ENCODE data around the gene RALB. TPM values are rescaled to one million over a fixed set of nuclear protein-coding genes. Genes with fewer than 3 reads are reported as not detected.
A peak's percentile ranks its signal among the peaks of the same experiment; 100 is the strongest.

The RALB gene
- total and polyA plus RNA-seq, 7 donors: 25.6 to 72.3 (median 38.1) TPM

DNA sequence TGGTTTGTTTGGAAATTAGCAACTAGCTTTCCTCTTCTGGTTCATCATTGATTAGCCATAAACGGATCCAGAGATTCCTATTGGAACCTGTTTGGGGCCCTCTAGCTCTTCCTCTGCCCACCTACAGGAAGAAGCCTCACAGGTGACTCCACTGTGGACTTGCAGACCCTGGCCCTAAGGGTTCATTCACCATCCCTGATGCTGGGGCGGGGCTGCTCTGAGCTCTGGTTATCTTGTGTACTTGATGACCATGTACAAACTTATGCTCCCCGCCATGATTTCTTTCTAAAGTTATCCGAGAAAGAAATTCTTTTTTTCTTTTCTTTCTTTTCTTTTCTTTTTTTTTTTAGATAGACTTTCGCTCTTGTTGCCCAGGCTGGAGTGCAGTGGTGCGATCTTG lies 59.4 kb downstream of the RALB start:
- no peaks in the 10 kb centered on the region for H3K36me3 ChIP-seq (ENCODE audit: insufficient read depth in 1 of 2, low read depth in 1 of 2)
- DNase-seq (no peak), ATAC-seq (no peak)
- no peak overlapping the region for H3K4me3 ChIP-seq
- WGBS, 3 donors: 77 to 94% (median 92%) methylated on average over 6 of the region's 6 CpGs
- H3K9me3 ChIP-seq: no peaks in the 10 kb centered on the region
- intact Hi-C loops (cut with DNase I): loop anchor here in 1 of 2 donors (5.0 to 10.0 kb wide), 2 partner anchors 60 to 207 kb away; partner anchors contain the start of gene RALB
- no peak overlapping the region for H3K27ac ChIP-seq
- TF ChIP-seq, protein P1, sequence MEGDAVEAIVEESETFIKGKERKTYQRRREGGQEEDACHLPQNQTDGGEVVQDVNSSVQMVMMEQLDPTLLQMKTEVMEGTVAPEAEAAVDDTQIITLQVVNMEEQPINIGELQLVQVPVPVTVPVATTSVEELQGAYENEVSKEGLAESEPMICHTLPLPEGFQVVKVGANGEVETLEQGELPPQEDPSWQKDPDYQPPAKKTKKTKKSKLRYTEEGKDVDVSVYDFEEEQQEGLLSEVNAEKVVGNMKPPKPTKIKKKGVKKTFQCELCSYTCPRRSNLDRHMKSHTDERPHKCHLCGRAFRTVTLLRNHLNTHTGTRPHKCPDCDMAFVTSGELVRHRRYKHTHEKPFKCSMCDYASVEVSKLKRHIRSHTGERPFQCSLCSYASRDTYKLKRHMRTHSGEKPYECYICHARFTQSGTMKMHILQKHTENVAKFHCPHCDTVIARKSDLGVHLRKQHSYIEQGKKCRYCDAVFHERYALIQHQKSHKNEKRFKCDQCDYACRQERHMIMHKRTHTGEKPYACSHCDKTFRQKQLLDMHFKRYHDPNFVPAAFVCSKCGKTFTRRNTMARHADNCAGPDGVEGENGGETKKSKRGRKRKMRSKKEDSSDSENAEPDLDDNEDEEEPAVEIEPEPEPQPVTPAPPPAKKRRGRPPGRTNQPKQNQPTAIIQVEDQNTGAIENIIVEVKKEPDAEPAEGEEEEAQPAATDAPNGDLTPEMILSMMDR (IDR thresholded peaks at IDR 0.05): no peak
- peaks cover 7% of the 10 kb centered on the region for H3K4me1 ChIP-seq
- H3K27me3 ChIP-seq (ENCODE audit: insufficient read depth in 3 of 3, low read length in 2 of 3): no peaks in the 10 kb centered on the region

DNA sequence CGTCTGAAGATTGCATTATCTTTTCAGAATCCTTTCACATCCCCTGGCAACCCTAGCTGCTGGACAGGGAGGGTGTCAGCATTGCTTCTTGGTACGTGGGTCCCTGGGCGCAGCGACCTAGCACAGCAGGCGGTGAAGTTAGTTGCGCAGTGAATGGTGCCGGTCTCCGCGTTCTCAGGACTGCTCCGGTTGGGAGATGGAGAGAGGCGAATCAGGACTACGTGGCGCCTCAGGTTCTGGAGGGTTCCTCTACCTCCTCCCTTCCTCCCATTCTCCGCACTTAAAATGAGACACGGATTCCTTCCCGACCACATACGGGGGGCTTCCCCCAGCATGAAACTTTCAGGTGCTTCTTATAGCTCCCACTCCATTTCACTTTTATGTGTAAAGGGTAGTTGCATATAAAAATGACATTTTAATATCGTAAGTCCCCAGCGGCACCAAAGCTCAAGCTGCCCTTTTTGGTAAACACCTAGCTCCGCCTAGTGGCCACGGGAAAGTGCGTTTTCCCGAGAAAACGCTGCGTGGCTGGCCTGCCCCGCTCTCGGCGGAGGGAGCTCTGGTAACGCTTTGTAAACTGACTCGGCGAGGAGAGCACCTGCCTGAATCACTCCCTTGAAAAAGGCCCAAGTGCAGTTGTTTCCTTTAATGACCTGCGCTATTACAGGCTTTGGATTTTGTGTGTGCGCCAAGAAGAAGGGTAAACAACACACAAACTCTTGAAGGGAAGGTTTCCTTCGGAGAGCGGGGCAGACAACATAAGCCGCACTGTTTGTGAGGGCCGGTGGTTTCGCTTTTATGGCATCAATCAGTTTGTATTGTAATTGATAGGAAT lies 60.4 kb downstream of the RALB start:
- 3 to 6% (median 3%) methylated on average over 36 to 38 of the region's 38 CpGs for WGBS, 3 donors
- peak; percentile 80 to 93 (median 89) for ATAC-seq
- no peaks in the 10 kb centered on the region for H3K27me3 ChIP-seq (ENCODE audit: insufficient read depth in 3 of 3, low read length in 2 of 3)
- TF ChIP-seq, protein P1 (IDR thresholded peaks at IDR 0.05): peak; percentile 82
- peak overlapping the region; percentile 11 for H3K27ac ChIP-seq
- intact Hi-C loops (cut with DNase I): loop anchor here in 1 of 2 donors (1.0 to 10.0 kb wide), 3 partner anchors 61 to 208 kb away; partner anchors contain the start of gene RALB
- peaks cover 7% of the 10 kb centered on the region for H3K4me1 ChIP-seq
- no peaks in the 10 kb centered on the region for H3K36me3 ChIP-seq (ENCODE audit: insufficient read depth in 1 of 2, low read depth in 1 of 2)
- peak overlapping the region; percentile 60 for H3K4me3 ChIP-seq
- peak; percentile 80 to 88 for DNase-seq
- no peaks in the 10 kb centered on the region for H3K9me3 ChIP-seq

DNA sequence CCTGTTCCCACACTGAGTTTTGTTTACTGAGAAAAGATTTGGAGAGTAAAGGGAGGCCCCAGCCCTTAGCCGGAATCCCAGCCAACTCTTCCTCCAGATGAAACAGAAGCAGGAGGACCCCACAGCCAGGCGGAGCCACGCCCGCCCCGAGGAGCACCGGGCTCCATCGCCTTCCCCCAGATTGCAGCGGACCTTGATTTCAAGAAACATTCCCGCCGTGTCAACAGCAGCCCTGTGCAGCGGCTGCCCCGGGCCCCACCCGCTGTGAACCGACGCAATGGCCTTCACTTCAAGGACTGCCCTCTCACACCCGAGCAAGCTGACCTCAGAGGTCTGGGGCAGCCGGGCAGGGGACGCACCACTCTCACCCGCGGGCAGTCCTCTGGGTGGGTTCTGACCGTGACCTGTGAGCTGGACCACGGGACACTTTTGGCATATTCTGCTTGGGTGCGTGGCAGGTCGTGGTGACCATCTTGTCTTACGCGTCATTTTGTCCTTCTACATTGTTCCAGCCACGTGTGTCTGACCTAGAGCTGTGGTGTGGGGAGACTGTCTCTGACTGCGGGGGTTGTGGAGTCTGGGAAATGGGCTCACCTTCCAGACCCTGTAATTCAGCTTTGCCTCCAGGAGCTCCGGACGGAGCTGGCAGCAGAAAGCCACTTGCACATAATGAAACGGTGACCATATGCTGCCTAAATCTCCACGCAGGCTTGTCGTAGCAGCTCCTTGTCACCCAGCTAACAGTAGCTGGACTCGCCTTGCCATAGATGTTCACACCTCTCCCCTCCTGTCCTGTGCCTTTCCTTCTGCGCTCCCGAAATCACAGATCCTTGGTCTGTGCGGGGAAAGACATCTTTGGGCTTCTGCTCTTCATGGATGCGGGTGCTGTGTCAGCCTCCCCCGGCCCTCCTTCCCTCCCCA lies 61.3 kb downstream of the RALB start:
- H3K4me1 ChIP-seq: peaks cover 7% of the 10 kb centered on the region
- H3K9me3 ChIP-seq: no peaks in the 10 kb centered on the region
- peak; percentile 17 to 51 (median 26) for ATAC-seq
- H3K27me3 ChIP-seq (ENCODE audit: insufficient read depth in 3 of 3, low read length in 2 of 3): no peaks in the 10 kb centered on the region
- H3K27ac ChIP-seq: peak overlapping the region; percentile 11
- DNase-seq: no peak
- TF ChIP-seq, protein P1 (IDR thresholded peaks at IDR 0.05): no peak
- 68 to 76% (median 69%) methylated on average over 39 of the region's 39 CpGs for WGBS, 3 donors
- H3K36me3 ChIP-seq (ENCODE audit: insufficient read depth in 1 of 2, low read depth in 1 of 2): no peaks in the 10 kb centered on the region
- intact Hi-C loops (cut with DNase I): loop anchor here in 1 of 2 donors (1.0 to 10.0 kb wide), 3 partner anchors 62 to 209 kb away; partner anchors contain the start of gene RALB
- peak overlapping the region; percentile 60 for H3K4me3 ChIP-seq

- WGBS, 3 donors: 81 to 84% (median 82%) methylated on average over 19 of the region's 19 CpGs
- DNase-seq: no peak
- no peaks in the 10 kb centered on the region for H3K27me3 ChIP-seq (ENCODE audit: insufficient read depth in 3 of 3, low read length in 2 of 3)
- H3K9me3 ChIP-seq: no peaks in the 10 kb centered on the region
- no peak for ATAC-seq
- TF ChIP-seq, protein P1 (IDR thresholded peaks at IDR 0.05): no peak
- H3K36me3 ChIP-seq (ENCODE audit: insufficient read depth in 1 of 2, low read depth in 1 of 2): no peaks in the 10 kb centered on the region
- intact Hi-C loops (cut with DNase I): loop anchor here in 1 of 2 donors (5.0 to 10.0 kb wide), 2 partner anchors 63 to 210 kb away; partner anchors contain the start of gene RALB
- H3K27ac ChIP-seq: no peak overlapping the region
- H3K4me1 ChIP-seq: peaks cover 7% of the 10 kb centered on the region
- no peak overlapping the region for H3K4me3 ChIP-seq
These were observed 62.2 kb downstream of the RALB start for GRCh38 chr2:120314690-120315366.
